BJ (cell line): ENCODE data around the gene KDM4B. TPM values are rescaled to one million over a fixed set of nuclear protein-coding genes. Genes with fewer than 3 reads are reported as not detected.

Experiments
- CTCF ChIA-PET: fragments of 350-600 bp; formaldehyde crosslinking; extraction: SDS; loops from one replicate; lab custom pipeline; 2021; ENCODE audit warnings: antibody characterized with exemption, inconsistent platforms; lab: Yijun Ruan, JAX
- POLR2A ChIA-PET: fragments of 300-600 bp; sonication (Branson Sonifier 250); formaldehyde crosslinking; extraction: SDS; loops from one replicate; lab custom pipeline; 2021; ENCODE audit warnings: antibody characterized with exemption; lab: Charles Lee
- DNase-seq: peaks from one replicate; pipeline ENCODE4 v3.0.0-alpha.2; 2011; ENCODE audit warnings: low read depth
- H3K27me3 ChIP-seq: 2 replicates; pipeline ENCODE4 v1.6.0; 2011; ENCODE audit warnings: low read length; ENCODE audit not compliant: control insufficient read depth, insufficient read depth
- H3K36me3 ChIP-seq: 2 replicates; pipeline ENCODE4 v1.5.1; 2011; ENCODE audit warnings: low read length; ENCODE audit not compliant: control insufficient read depth, insufficient read depth
- H3K4me3 ChIP-seq: 2 replicates; pipeline ENCODE4 v1.5.1; 2011; ENCODE audit warnings: low read depth, mild to moderate bottlenecking, control low read depth, low read length
- polyA plus RNA-seq: library from polyadenylated mRNA; depleted of rRNA; stranded (reverse); fragments of >200 nt; gene quantifications from 2 replicates; pipeline ENCODE4 v1.2.3, GENCODE V29; 2011
- TF ChIP-seq, protein P1 (sequence below): IDR thresholded peaks from 2 replicates; pipeline ENCODE4 v1.5.1; 2011; ENCODE audit warnings: low read depth, mild to moderate bottlenecking, control low read depth, inconsistent platforms, low read length, moderate library complexity; ENCODE audit not compliant: insufficient read depth

The KDM4B gene
- polyA plus RNA-seq, 1 experiment: 15.2 TPM

DNA sequence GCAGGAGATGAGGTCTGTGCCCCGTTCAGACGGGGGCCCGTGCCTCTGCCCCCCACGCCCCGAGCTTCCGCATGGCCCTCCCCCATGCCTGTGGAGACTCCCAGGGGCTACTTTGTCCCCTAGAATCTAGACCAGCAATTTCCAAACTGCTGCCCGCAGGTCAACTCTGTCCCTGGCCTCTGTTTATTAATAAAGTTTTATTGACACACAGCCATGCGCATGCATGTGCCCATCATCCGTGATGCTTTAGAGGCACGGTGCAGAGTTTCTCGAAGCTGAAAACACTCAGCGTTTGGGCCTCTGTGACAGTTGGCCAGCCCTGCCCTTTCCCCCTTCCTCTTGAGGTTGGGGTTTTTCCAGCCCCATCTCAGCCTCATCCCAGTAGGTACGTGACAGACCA is 140.0 kb downstream of the KDM4B start:
- TF ChIP-seq, protein P1, sequence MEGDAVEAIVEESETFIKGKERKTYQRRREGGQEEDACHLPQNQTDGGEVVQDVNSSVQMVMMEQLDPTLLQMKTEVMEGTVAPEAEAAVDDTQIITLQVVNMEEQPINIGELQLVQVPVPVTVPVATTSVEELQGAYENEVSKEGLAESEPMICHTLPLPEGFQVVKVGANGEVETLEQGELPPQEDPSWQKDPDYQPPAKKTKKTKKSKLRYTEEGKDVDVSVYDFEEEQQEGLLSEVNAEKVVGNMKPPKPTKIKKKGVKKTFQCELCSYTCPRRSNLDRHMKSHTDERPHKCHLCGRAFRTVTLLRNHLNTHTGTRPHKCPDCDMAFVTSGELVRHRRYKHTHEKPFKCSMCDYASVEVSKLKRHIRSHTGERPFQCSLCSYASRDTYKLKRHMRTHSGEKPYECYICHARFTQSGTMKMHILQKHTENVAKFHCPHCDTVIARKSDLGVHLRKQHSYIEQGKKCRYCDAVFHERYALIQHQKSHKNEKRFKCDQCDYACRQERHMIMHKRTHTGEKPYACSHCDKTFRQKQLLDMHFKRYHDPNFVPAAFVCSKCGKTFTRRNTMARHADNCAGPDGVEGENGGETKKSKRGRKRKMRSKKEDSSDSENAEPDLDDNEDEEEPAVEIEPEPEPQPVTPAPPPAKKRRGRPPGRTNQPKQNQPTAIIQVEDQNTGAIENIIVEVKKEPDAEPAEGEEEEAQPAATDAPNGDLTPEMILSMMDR: no peak
- no peak for DNase-seq
- Histone ChIP-seq H3K27me3 (no peaks in the 10 kb centered on the region), H3K4me3 (no peak overlapping the region), H3K36me3 (peaks cover 37% of the 10 kb centered on the region)
- POLR2A ChIA-PET: no interaction called here
- CTCF ChIA-PET: interaction anchor here (0.9 kb wide), 1 partner anchor 20 kb away, joined by 3 read pairs; no protein-coding TSS in a partner anchor

DNA sequence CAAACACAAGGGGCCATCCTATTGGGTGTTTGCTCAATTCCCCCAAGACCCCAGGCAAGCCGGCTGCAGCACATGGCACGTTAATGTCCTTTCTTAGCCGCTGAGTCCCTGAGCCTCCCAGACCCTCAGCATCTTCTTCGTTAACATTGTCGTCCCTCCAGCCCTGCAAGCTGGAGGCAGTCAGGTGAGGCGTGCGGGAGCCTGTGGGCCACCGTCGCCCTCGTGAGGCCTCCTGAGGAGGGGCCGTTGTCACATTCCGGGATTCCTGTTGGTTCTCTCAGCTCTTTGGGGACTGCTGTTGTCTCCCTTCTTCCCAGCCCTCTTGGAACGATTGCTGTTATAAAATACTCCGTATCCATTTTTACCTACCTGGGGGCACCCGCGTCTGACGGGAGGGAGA is 140.6 kb downstream of the KDM4B start:
- Histone ChIP-seq H3K27me3 (no peaks in the 10 kb centered on the region), H3K4me3 (no peak overlapping the region), H3K36me3 (peaks cover 41% of the 10 kb centered on the region)
- no peak for DNase-seq
- TF ChIP-seq, protein P1: no peak
- ChIA-PET POLR2A (no interaction called here), CTCF (no interaction called here)

DNA sequence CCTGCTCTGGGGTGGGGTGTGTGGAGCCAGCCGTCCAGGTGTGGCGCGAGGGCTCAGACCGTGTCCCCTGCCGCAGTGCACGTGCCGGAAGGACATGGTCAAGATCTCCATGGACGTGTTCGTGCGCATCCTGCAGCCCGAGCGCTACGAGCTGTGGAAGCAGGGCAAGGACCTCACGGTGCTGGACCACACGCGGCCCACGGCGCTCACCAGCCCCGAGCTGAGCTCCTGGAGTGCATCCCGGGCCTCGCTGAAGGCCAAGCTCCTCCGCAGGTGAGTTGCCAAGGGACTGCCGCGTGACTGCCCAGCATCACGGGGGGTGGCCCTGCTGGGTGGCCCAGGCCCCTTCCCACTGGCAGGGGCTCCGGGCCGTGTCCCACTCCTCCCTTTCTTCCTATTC is 141.6 kb downstream of the KDM4B start:
- POLR2A ChIA-PET: no interaction called here
- TF ChIP-seq, protein P1: no peak
- no peak for DNase-seq
- H3K36me3 ChIP-seq: peaks cover 41% of the 10 kb centered on the region
- no peaks in the 10 kb centered on the region for H3K27me3 ChIP-seq
- H3K4me3 ChIP-seq: no peak overlapping the region
- CTCF ChIA-PET: no interaction called here

DNA sequence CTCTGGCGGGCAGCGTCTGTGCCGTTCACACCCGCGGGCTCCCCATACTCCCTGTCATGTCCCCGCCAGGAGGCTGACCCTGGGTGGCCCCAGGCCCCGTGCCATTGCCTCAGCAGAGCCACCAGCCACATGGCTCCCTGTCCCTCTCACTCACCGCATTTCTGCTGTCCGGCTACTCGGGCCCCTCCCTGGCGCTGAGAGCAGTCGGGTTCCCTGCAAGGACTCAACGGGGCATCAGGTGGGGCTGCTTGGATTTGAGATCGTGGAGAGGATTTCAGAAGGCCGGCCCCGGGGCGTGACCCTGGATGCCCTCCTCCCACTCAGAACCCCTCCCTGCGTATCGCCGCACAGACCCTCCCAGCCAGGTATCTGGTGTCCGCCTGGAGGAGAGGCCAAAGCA is 142.1 kb downstream of the KDM4B start:
- Histone ChIP-seq H3K27me3 (no peaks in the 10 kb centered on the region), H3K36me3 (peaks cover 39% of the 10 kb centered on the region), H3K4me3 (no peak overlapping the region)
- DNase-seq: no peak
- TF ChIP-seq, protein P1: no peak
- CTCF ChIA-PET: no interaction called here
- POLR2A ChIA-PET: no interaction called here

DNA sequence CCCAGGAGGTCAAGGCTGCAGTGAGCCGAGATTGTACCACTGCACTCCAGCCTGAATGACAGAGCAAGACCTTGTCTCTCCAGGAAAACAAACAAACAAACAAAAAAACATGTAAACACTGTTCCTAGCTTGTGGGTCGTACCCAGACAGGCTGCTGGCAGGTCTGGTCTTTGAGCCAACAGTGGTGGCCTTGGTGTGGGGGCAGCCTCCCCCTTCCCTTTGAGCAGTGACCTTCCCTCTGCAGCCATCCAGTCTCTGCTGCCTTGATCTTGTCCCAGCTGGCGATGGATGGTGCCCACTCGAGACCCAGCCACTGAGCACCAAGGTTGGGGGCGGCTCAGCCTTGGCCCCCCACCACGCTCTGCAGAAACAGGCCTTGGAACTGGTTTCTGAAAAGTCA is 143.3 kb downstream of the KDM4B start:
- no peak for DNase-seq
- POLR2A ChIA-PET: no interaction called here
- CTCF ChIA-PET: interaction anchor here (0.6 kb wide), 1 partner anchor 681 kb away, joined by 3 read pairs; no protein-coding TSS in a partner anchor
- Histone ChIP-seq H3K27me3 (no peaks in the 10 kb centered on the region), H3K36me3 (peaks cover 31% of the 10 kb centered on the region), H3K4me3 (no peak overlapping the region)
- TF ChIP-seq, protein P1: no peak
